22Rv1 (cell line): ENCODE data around the gene PITPNB.
A peak's percentile ranks its signal among the peaks of the same experiment; 100 is the strongest.

Experiments
- H3K27ac ChIP-seq: fragments of 450-650 bp; 2 replicates; pipeline ENCODE4 v1.5.1; 2017
- ZFX ChIP-seq: fragments of 450-650 bp; IDR thresholded peaks from 2 replicates; pipeline ENCODE4 v1.6.1; 2017; ENCODE audit warnings: antibody characterized with exemption, borderline replicate concordance
- TF ChIP-seq, protein P1 (sequence below): fragments of 450-650 bp; IDR thresholded peaks from 2 replicates; pipeline ENCODE4 v1.5.1; 2017; ENCODE audit warnings: mild to moderate bottlenecking

PITPNB gene

GRCh38 chr22:27808451-27809225 is 110.4 kb downstream of the PITPNB start:
- no peak for TF ChIP-seq ZFX
- TF ChIP-seq, protein P1, sequence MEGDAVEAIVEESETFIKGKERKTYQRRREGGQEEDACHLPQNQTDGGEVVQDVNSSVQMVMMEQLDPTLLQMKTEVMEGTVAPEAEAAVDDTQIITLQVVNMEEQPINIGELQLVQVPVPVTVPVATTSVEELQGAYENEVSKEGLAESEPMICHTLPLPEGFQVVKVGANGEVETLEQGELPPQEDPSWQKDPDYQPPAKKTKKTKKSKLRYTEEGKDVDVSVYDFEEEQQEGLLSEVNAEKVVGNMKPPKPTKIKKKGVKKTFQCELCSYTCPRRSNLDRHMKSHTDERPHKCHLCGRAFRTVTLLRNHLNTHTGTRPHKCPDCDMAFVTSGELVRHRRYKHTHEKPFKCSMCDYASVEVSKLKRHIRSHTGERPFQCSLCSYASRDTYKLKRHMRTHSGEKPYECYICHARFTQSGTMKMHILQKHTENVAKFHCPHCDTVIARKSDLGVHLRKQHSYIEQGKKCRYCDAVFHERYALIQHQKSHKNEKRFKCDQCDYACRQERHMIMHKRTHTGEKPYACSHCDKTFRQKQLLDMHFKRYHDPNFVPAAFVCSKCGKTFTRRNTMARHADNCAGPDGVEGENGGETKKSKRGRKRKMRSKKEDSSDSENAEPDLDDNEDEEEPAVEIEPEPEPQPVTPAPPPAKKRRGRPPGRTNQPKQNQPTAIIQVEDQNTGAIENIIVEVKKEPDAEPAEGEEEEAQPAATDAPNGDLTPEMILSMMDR = no peak
- H3K27ac ChIP-seq = no peak overlapping the region

DNA sequence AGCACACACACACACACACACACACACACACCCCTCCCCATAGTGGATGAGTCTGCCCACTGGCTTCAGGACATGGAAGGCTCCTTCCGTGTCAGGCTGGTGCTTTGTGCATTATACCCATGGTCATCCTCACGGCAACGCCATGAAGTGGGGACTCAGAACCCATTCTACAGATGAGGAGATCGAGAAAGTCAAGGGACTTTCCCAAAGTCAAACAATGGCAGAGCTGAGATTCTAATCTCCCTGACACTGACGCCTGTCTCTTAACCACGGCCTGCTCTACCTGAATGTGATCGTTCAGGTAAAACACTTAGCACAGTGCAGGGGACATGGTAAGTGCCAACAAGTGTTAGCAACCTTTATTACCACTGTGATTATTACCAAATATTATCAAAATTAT is 113.2 kb downstream of the PITPNB start:
- no peak overlapping the region for H3K27ac ChIP-seq
- TF ChIP-seq ZFX = no peak
- TF ChIP-seq, protein P1 = no peak

GRCh38 chr22:27804470-27805297 is 114.4 kb downstream of the PITPNB start:
- TF ChIP-seq ZFX = no peak
- TF ChIP-seq, protein P1 = peak; percentile 80
- H3K27ac ChIP-seq = no peak overlapping the region

- H3K27ac ChIP-seq = no peak overlapping the region
- TF ChIP-seq, protein P1 = no peak
- no peak for TF ChIP-seq ZFX
Measured at GRCh38 chr22:27803841-27804415, 115.1 kb downstream of the PITPNB start.

GRCh38 chr22:27802346-27803073 is 116.5 kb downstream of the PITPNB start:
- TF ChIP-seq ZFX = no peak
- TF ChIP-seq, protein P1 = no peak
- no peak overlapping the region for H3K27ac ChIP-seq
